NCI-H1436 (cell line): ENCODE results near the gene COG8.

Experiments
- DNase-seq: peaks from one replicate; lab custom pipeline; 2025; lab: John Stamatoyannopoulos, UW

The COG8 gene

DNA sequence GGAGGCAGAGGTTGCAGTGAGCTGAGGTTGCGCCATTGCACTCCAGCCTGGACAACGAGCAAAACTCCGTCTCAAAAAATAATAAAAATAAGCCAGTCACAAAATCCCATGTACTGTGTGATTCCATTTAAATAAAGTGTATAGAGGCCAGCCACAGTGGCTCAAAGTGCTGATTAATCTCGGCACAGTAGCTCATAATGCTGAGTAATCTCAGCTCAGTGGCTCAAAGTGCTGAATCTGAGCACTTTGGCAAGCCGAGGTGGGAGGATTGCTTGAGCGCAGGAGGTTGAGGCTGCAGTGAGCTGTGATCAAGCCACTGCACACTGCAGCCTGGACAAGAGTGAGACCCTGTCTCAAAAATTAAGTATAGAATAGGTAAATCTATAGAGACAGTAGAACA, 7.3 kb upstream of the COG8 start:
- no peak for DNase-seq

DNA sequence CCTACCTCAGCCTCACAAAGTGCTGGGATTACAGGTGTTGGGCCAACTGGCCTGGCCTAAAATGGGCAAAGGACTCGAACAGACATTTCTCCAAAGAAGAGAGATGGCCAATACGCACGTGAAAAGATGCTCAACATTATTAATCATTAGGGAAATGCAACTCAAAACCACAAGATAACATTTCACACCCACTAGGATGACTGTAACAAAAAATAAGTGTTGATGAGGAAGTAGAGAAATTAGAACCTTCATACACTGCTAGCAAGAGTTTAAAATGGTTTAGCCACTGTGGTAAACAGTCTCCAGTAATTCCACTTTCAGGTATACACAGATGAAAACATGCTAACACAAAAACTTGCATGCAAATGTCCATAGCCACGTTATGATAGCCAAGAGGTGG, 6.6 kb upstream of the COG8 start:
- no peak for DNase-seq

DNA sequence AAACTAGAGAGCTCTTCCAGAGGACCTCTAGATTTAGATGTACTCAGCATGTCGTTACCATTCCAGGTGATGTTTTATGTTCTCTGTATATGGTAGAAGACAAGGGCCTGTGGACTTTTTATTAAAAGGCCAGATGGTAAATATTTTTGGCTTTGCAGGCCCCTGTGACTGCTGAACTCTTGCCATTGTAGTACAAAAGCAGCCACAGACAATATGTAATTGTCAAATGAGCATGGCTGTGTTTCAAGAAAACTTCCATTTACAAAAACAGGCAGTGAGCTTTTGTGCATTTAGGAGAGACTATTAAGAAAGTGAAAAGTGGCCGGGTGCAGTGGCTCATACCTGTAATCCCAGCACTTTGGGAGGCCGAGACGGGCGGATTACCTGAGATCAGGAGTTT, 4.8 kb upstream of the COG8 start:
- no peak for DNase-seq

DNA sequence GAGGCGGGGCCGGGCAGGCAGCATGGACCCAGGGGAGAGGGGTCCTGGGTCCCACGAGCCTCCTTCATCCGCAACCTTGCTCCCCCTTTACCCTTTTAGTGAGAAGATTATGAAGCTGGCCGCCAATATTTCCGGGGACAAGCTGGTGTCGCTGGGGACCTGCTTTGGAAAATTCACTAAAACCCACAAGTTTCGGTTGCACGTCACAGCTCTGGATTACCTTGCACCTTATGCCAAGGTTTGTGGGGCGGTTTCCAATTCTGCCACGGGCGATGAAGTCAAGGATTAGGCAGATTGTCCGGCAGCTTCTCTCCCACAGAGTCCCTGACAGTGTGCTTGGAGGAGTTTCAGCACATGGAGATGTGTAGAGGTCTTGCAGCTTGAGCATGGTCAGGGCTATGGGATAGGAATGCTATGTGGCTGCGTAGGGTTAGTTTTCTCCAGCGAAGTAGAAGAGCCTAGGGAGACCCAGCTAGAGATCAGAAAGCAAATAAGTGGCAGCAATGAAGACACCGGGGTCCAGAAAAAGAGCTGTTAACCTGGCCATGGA, 806 bp upstream of the COG8 start:
- no peak for DNase-seq

DNA sequence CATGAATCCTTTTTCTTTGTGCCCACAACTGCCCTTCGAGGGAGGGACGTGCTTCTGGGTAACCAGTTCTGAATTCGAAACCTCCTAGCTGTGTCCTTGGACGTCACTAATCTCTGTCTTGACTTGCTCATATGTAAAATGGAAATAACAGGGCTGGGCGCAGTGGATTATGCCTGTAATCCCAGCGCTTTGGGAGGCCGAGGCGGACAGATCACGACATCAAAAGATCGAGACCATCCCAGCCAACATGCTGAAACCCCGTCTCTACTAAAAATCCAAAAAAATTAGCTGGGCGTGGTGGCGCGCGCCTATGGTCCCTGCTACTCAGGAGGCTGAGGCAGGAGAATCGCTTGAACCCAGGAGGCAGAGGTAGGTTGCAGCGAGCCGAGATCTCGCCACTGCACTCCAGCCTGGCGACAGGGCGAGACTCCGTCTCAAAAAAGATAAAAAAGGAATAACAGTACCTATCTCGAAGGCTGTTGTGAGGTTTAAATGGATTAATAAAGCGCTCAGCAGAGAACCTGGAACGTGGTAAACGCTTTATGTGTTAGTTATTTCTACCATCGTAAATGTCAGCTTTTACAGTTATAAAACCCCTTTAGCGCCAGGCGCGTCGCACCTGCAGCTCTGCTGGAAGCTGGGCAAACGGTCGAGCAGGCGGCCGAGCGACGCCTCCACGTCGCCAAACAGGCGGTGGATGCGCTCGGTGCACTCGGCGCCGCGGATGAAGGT, 641 bp downstream of the COG8 start:
- no peak for DNase-seq

DNA sequence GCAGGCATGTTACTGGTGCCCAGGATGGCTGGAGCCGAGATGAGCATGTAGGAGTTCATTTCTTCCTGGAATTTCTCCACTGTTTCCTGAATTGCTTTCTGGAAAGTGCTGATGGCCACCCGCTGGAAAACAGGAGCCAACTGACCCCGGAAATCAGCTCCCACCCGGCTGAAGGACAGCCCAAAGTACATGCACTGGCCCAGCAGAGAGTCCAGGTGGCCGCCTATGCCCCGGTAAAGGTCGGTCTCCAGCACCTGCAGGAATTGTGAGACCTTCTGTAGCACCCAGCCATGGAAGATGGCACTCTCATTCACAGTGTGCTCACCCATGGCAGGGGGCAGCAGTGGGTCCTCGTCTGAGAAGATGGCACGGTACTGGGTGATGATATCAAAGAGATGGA, 4.7 kb downstream of the COG8 start:
- DNase-seq: no peak

DNA sequence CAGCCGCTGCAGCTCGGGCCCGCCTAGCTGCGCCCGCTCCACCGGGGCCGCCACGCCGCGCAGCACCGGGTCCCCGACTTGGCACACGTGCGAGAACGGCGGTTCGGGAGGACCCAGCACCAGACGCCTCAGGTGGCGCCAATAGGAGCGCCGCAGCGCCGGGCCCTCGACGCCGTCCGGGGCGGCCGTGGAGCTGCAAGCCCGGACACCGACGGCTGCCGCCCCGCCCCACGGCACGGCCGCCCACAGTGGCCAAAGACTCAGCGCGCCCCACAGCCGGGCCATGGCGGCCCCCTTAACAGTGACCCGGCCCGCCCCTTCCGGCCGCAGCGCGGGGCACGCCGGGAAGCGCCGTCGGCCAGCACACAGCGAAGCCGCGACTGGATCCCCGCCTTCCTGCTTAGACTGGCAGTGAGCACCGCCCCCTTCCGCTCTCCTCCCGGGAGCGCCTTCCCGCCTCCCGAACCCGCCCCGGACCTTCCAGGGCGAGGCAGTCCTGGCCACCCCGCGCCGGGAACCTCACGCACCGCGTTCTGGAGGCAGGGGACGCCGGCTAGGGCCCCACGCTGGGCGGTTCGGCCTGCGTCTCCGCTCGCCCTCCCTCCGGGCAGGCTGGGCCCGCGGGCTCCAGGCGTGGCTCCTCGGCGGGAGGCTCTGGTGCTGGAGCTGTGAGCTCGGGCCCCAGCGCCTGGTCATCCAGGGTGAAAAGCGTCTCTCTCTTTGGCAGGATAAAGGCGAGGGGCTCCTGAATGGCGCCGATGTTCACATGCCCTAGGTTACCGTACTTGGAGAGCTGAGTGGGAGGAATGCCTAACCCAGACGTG, 8.9 kb downstream of the COG8 start, which contains the start of gene PDF:
TSS of gene PDF (minus strand) at position 303 of the 824 bp plus-strand sequence. CDS start at position 285, 18 bp downstream.
- DNase-seq: peak; percentile 91

DNA sequence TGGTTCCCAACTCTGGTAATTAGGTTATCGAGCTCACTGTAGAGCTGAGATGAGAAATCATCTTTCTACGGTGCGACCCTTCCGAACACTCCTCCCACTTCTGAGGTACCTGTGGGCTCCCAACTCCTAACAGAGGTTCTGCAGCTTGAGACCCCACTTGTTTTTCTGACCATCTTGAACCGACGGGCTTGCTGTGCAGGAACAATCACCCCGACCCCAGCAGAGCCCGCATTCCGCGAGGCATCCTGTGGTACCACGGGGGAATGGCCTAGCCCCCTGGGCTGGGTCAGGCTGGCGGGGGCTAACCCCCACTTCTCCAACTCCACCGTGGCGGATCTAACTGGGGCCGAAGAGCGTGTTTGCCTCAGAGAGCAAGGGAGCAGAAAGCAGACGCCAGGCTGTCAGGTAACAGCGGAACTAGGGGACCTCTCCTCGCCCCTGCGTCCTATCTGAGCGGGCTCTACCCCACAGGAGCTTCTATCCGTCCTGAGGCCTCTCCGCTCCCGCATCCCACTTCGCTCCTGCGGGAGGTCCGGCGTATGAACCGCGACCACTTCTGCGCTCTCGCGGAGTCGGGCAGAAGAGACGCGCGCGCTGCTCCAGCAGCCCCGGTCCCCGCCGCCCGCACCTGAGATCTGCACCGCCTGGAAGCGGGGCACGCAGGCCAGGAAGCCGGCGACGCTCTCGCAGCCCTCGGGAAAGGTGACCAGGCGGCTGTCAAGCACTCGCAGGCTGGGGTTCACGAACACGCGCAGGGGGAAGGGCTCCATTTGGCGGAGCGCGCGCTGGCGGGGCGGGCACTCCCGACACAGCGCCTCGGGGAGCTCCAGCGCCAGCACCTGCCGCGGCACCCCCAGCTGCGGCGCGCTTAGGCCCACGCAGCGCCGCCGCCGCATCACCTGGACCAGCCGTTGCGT, 9.7 kb downstream of the COG8 start:
- no peak for DNase-seq

DNA sequence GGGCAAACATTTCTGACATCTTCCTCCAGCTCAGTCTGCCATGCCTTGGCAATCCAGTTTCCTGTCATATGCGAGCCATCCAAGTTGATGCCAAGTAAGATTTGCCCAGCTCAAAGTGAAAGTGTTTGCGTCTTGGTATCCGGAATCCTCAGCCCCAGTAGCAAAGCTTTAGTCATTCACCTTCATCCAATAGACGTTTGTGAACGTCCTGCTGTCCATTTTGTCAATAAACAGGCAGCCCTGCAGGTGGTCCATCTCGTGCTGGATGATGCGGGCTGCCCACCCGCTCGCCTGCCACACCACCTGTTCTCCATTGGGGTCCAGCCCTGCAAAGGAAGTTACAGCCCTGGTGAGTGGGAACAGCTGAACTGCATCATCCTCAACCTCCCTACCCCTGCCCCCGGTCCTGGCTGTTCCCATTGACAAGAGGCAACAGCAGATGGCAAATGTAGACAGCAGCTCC, 10.5 kb downstream of the COG8 start:
- no peak for DNase-seq

DNA sequence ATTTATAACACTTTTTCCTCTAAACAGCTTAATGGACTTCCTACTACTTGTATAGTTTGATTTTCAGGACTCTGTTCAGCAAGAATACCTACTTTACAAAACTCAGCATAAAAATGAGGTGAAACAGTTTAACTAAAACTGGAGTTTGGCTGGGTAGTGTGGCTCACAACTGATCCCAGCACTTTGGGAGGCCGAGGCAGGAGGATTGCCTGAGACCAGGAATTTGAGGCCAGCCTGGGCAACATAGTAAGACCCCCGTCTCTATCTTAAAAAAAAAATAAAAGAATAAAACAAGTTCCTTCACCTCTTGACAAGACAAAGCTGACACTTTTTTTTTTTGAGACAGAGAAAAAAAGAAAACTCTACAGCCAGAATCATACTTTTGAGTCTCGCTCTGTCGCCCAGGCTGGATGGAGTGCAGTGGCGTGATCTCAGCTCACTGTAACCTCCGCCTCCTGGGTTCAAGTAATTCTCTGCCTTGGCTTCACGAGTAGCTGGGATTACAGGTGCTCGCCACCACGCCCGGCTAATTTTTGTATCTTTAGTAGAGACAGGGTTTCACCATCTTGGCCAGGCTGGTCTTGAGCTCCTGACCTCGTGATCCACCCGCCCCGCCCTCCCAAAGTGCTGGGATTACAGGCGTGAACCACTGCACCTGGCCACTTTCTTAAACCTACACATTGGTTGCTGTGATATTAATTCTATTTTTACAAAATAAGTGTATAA, 11.6 kb downstream of the COG8 start:
- no peak for DNase-seq

DNA sequence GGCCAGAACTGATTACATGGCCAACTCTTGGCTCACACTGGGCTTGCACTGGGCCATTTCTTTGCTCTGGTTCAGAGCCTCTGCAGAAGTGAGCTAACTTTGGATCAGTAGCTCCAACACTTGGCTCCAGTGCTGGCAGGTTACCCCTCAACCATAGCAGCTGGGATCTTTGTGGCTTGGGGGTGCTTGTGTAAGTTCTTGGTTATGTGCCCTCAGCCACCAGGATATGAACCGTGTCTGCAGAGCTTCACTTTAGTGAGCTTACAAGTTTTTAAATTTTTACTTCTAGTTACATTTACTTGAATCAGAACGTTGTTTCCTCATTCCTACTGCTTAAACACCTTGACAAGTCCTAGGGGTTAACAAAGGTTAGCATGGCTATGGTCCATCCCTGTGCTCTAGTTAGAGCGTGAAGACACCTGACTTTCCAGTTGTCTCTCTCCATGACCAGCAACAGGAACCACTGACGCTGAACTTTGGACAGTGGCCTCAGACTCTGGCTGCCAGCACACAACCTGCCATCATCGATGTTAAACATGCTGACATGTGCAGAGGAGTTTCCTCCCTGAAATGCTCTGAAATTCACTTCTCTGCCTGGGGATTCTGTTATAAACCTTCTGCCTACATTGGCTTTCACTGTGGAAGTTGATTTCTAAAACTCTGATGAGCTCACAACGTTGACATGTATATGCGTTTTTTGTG, 13.0 kb downstream of the COG8 start:
- no peak for DNase-seq

DNA sequence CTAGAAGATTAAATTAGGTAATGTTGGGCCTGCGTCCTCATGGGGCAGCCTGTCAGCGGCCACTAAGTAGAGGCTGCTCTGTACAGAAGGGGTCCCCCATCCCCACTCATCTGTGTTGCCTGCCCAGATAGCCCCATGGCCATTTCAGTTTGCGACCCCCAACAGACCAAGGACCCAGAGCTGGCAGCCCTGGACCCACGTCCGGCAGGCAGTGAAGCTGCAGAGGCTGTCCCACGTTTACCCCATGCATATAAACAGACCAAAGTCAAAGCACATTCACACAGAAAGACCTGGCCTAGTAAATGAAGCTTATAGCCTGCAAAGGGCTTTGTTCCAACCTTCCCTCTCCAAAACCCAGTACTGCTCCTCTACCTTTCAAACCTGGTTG, 13.6 kb downstream of the COG8 start:
- no peak for DNase-seq

DNA sequence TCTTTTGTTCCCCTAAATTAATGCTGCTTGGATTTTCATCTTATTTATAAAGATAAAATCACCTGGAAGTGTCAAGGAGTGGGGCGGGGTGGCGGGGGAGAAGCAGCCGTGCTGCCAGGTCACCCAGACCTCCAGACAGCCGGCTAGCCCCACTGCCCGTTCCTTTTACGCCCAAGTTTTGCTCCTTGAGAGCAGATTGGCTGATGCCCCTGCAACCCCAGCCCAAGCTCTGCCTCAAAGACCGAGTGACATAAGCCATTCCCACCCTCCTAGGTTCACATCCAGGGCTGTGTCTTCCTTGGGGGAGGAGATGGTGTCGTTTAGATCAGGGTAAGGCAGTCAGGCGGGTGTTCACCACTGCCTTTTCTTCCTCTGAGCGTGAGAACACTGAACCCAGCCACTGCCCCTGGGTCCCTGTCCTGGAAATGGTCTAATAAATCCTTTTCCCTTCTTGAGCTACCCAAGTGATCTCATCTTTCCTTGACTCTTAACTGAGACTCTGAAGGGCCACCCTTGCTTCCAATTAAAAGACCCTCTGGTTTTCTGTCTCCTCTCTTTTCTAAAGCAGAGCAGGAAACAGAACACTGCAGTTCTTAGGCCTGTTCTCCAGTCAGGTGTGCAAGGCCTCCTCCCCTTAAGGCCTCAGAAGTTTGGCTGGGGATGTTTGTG, 14.6 kb downstream of the COG8 start:
- DNase-seq: no peak

DNA sequence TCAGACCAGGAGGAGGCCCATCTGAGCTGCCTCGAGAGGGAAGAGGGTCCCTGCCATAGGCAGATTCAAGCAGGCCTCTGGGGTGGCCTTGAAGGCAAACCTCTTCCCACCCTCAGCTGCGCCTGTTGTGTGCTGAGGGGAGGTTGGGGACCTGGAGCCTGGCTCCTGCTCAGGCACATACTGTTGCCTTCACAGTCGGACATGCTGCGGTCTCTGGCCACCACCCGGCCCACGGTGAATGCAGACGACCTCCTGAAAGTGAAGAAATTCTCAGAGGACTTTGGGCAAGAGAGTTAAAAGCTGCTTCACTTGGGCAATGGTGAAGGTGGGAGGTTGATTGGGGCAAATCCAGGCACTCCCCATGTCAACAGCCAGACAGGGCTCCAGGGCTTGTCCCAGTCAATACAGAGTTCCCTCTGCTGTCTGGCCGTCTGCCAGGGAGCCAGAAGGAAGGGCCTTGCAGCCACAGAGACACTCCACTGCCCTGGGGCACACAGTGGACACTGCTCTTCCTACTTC, 15.3 kb downstream of the COG8 start:
- DNase-seq: no peak

DNA sequence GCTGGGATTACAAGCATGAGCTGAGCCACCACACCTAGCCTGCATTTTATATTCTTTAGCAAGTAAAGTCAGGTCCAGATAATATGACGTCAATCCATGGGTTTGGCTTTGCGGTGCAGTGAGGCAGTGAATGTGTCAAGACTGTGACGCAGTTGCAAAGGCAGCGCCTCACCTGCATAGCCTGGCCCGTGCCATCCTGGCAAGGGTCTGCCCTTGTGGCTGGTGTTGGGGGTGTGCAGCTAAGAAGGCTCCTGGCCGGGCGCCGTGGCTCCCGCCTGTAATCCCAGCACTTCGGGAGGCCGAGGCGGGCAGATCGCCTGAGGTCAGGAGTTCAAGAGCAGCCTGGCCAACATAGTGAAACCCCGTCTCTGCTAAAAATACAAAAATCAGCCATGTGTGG, 15.9 kb downstream of the COG8 start:
- no peak for DNase-seq

DNA sequence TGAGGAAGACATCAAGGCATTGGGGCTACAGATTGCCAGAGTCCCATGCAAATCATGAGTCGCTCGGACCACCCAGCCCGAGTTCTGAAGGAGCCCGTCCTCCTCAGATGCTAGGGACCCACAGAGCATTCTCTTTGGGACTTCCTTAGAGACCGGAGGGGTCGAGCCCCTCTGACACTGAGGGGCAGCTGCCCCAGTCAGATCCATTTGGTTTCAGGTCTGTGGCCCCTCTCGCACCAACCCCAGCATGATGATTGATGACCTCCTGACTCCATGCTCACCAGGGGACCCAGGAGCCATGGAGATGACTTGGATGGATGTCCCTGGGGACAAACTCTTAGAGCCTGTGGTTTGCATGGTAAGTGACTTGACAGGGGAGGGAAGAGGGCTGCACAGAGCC, 17.0 kb downstream of the COG8 start:
- no peak for DNase-seq

DNA sequence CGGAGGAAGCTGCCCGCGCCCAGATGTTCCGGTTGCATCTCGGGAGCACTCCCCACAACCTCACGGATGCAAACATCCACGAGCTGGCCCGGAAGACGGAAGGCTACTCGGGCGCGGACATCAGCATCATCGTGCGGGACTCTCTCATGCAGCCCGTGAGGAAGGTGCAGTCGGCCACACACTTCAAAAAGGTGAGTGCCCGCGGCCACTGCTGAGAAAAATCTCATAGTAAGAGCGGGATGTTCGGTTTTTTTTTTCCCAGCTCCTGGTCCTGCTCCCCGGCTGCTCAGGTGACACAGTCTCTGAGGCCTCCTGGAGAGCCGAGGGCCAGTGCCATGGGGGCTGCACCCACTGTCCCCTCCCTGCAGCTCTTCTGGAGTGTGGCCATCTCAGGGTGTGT, 18.3 kb downstream of the COG8 start:
- no peak for DNase-seq

DNA sequence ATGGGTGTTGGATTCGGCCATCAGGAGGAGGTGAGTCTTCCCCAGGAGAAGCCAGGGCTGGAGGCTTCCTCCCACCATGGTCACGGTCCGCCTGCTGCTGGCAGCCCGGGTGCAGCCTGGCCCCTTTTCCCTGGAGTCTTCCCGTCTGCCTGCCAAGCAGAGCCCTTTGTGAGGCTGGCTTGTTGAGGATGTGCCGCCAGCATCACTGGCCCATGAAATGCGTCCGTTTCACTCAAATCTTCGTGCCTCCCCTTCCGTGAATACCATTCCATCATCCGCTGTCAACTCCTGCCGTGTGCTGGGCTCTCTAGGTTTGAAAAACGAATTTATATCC, 18.7 kb downstream of the COG8 start:
- no peak for DNase-seq

DNA sequence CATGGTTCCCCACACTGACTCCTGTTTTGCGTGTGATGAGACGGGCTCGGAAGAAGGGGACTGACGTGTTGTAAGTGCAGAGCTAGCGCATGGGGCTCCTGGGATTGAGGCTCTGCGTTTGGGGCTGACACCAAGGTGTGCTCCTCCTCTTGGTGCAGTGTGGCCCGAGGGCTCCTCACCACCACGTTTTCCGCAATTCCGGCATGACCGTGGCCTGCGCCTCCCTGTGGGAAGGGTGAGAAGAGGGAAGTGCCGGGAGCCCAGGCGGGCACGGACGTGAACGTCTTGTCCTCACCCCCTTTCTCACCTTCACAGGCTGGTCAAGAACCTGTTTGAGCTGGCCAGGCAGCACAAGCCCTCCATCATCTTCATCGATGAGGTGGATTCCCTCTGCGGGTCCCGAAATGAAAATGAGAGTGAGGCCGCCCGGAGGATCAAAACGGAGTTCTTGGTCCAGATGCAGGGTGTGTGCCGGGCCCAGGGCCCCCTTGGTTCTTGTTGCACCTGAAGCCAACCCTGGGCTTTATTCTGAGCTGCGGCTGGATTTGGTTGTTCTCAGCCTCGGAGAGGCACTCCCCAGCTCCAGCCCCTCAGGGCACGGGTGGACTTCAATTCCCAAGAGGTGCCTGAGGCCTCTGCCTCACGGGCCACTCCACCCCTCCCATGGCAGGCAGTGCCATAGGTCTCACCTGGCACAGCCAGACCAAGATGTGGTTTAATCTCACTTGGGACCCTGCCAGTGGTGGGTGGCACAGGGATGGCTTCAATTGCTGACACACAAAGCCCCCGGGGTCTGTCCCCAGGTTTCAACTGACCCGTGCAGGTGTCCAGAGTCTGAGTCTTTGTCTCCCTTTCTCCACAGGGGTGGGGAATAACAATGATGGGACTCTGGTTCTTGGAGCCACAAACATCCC, 19.3 kb downstream of the COG8 start:
- DNase-seq: no peak
